GM15510 (cell line): Measurements from ENCODE around the gene PRLH.

Source experiments
- POLR2A ChIP-seq: IDR thresholded peaks from 3 replicates; pipeline ENCODE4 v1.6.1; 2011; ENCODE audit warnings: borderline replicate concordance; ENCODE audit not compliant: insufficient read length; ENCODE audit errors: extremely low read depth

Gene PRLH

DNA sequence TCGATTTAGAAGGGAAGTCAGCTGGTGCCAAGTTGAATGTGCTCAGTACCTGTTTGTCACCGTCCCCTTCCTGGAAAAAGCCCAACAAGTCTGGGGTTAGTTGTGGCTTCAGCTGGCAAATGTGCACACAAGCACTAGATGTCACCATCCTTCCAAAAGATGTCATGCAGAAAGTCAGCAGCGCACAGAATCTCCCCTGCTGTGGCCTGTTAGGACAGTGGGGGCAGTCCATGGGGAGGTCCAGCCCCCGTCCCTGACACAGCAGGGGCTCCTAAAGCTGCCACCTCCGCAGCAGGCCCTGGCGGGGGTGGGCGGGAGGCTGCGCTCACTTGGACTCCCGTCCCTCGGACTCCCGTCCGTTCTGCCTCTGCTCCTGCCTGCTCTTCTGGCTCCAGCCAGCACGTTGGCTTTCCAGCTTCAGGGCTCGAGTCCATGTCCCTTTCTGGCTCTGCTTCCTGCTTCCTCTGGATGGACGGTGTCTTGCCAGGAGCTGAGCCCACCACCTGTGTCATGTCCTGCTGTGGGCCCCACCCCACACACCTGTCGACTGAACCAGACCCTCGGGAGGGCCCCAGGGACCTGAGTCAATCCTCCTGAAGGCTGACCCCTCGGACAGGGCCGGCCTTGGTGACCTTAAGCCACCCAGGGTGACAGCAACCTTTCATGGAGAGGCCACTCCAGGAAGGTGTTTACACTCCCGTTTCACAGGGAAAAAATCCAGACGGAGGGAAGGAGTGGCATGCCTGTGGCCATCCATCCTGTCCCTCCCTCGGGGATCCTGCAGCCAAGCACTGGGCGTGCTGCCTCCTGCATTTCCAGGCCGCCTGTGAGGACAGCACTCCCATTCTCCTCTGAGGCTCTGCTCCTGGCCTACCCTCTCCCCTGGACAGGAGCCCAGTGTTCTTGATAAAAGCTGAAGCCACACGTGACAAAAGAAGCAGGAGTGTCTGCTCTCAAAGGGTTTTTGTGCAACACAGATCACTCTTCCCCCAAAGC lies 15.7 kb downstream of the PRLH start:
- no peak for TF ChIP-seq POLR2A

DNA sequence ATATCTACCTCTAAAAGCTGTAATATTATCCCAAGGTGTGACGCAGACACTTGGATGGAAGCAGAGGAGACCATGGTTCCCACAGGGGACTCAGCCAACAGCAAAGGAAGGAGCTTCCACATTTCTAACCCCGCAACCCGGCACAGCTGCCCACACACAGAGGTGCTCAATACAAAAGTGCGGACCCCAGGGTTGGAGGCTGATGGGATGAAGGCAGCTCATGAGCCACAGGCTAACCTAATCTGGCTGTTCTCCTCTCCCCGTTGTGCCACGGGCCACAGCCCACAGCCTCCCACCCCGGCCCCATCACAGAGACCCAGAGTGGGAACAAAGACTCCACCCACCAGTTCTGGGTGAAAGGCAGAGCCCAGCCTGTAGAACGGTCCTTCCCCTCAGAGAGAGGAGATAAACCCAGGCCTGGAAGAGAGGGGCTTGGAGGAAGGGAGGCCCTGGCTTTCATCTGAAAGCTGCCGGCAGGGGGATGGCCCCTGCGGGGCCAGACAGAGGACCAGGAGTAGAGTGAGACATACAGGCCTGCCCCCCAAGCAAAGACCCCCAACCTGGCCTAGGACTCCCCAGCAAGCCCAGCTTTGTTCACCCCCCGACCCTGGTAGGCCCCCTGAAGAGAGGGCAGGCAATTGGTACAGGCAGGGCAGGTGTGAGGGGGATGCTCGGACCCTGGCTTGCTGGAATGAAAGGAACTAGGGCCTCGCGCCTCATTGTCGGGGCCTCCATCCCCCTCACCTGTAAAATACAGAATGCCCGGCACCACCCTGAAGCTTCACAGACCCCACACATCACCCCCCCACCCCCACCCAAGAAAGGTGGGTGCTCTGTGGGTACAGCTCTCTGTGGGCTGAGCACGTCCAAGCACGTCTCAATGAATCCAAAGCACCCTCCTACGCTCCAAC lies 17.3 kb downstream of the PRLH start:
- no peak for TF ChIP-seq POLR2A

DNA sequence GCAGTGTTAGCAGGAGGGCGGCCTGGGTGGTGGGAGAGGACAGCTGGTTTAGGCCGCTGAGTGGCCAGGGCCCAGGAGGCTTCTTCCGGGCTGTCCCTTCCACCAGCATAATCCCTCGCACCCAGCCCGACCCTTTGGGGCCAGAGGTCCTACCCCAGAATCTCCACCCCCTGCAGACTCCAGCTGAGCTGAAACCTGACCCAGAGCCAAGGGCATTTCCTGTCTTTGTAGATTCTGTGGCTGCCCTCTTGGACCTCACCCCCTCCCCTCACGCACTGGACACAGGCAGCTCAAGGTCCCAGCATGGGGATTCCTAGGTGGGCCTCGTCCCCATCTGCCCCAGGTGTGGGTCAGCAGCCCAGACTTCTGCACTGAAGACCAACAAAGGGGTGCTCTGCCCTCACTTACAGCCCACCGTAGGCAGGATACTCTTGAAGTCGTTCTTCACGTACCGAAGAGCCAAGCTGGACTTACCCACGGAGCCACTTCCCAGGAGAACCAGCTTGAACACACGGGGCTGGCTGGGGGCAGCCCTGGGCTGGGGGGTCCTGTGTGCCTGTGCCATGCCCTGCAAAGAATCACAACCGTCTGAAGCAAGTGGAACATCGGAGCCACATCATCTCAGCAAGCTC lies 19.3 kb downstream of the PRLH start:
- TF ChIP-seq POLR2A = no peak

DNA sequence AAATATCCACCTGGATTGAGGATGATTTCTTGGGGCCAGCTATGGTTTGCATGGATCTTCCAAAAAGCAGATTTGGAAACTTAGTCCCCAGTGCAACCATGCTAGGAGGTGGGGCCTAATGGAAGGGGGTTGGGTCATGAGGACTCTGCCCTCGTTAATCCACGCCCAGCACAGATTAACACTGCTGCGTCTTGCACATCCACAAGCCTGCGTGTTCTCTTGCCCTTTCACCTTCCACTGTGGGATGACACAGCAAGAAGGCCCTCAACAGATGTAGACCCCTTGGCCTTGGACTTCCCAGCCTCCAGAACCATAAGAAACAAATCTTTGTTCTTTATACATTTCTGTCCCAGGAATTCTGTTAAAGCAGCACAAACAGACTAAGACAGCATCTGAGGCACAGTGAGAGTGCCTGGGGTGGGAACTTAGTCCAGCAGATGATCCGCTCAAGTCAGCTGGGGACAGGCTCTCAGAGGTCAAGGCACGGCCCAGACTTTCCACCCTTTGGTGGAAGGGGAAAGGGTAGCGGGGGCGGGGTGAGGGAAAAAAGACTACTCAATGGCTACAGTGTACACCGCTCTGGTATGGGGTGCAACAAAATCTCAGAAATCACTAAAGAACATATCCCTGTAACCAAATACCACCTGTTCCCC lies 21.8 kb downstream of the PRLH start:
- TF ChIP-seq POLR2A = no peak

DNA sequence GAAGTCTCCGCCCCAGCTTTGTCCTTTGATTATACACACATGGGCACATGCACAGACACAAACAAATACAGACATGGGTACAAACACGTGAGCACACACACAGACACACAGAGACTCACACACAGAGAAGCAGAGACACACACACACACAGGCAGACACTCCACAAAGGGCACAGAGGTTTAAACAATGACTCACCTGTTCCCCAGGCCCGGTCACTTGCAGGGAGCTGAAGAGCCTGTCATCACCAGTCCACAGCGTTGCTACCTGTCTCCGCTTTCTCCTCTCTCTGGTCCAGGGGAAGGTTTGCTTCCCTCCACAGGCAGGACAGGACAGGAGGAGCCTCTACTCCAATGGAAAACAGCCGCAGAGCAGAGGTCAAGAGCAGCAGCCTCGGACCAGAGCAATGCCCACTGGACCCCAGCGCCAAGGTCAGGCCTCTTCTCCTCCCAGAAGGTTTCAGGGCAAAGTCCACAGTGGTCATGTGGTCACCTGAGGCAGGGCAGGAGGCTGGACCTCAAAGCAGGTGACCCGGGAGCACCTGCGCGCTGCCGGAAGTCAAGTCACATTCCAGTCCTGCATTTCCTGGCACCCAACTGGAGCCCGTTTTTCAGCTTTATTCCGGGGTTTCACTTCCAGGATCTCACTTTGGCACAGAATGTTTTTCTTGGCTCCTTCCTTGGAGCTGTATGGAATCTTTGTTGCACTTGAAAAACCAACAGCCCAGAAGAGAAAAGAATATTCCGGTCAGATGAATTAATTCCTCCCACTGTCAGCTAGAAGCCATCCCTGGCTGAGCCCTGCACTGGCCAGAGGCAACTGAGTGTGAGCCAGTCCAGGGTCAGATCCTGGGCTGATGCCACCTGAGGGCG lies 24.1 kb downstream of the PRLH start, which contains the start of gene RAB17:
TSS of gene RAB17 (minus strand) at position 463 of the 869 bp plus-strand sequence. CDS start 4,580 bp downstream, outside the sequence.
- TF ChIP-seq POLR2A = no peak

DNA sequence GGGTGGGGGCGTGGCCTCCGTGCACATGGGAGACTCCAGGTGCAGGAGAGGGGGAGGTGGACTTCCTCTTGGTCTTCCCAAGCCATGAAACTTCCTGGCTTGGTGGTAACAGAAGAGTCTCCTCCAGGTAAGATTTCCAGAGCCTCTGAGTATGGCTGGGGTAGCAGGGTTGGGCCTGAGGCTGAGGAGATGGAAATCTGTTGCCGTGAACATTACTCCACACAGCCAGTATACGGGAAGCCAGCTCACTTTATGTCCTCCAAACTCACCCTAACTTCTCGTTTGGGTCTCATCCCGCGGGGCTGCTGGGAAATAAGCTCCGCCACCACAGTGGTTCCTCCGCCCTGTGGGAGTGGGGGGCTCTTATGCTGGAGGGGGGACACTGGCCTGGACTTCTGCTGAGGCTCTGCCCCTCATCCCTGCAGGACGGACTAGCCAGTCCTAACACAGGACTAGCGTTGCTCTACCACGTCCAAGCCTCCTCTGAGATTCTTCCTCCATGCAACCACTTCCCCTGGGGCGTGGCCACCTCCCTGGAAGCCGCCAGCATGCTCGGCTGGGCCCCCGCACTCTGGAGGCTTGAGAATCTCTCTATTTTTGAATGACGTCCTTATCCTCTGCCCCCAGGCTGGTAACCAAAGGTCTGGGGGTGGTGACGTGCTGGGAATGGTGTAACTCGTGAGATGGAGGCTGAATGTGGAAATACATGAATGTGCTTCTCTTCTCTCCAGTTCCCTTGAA lies 24.9 kb downstream of the PRLH start:
- no peak for TF ChIP-seq POLR2A

DNA sequence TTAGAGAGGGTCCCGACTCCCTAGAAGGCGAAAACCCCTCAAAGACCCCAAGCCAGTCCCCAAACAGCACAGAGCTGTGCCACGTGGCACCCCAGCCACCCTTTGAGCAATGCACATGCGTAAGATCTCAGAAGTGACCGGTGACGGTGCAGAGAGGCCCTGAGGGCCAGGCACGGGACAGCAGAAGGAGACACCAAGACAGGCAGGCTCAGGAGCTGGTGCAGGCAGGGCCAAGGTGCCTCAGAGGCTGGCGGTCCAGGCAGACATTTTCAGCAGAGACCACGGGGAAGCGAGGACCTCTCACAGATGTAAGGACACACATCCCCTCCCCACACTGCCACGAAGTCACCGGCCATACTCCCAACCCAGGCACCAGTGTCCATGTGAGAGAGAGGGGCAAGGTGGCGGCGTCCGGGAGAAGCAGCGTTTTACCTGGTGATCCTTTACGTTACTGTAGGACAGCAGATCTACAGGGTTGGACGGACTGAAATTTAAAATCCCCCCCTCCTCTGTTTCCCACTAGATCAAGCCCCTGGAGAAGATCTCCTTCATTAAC lies 26.1 kb downstream of the PRLH start:
- TF ChIP-seq POLR2A = no peak

DNA sequence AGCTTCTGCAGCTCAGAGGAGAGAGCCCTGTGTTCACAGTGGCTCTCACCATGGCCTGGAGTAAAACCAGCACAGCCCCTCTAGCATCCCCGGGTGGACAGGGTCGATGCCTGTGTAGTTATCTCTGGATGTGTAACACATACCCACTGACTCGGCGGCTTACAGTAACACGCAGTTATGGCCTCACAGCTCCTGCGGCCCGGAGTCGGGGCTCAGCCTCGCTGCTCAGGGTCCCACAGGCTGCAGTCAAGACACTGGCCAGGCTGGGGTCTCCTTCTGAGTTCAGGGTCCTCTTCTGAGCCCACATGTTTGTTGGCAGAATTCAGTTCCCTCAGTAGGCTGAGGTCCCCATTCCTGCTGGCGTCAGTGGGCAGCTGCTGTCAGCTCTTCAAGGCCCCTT lies 26.7 kb downstream of the PRLH start:
- TF ChIP-seq POLR2A = no peak

DNA sequence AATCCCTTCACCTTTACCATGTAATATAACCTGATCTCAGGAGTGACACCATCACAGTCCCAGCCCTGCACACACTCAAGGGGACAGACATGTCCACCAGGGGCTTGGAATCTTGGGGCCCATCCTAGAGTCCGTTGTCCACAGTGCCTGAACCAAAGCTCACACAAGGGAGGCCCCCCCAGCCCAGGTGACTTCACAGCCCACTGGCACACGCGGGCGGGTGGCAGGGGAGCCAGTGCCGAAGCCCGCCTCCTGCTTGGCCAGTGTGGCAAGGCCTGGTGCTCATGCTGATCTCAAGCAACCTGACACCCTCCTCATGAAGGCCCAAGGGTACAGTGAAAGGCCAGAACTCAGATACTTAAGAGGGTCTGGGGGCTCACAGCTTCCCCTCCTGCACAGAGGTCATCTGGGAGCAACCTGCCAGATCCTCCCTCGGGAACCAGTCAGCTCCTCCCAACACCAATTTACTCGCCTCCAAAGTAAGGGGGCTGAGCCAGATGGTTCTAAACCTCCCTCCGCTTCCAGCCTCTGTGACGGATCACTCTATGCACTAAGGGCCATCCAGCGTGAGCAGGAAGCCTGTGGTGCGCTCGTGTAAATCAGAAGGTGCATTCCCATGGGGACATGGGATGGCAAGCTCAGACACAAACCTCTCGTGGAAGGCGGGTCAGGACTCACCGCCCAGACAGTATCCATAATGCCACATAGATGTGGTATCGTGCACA lies 27.4 kb downstream of the PRLH start:
- no peak for TF ChIP-seq POLR2A

DNA sequence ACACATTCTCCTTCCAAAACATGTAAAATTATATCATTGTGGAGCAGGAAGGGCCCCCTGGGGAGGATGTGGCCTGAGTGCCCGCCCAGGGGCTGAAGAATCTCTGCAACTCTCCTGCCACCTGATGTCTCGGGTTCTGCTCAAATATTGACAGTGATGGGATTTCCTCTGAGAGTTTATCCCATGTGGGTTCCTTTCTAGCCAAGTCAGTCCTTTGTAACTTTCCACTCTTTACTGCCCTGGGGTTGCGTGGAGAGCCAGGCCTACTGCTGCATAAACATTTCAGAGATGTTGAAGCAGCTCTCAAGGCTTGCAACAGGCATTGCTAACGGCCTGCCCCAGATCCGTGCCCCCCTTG lies 28.1 kb downstream of the PRLH start:
- TF ChIP-seq POLR2A = no peak

DNA sequence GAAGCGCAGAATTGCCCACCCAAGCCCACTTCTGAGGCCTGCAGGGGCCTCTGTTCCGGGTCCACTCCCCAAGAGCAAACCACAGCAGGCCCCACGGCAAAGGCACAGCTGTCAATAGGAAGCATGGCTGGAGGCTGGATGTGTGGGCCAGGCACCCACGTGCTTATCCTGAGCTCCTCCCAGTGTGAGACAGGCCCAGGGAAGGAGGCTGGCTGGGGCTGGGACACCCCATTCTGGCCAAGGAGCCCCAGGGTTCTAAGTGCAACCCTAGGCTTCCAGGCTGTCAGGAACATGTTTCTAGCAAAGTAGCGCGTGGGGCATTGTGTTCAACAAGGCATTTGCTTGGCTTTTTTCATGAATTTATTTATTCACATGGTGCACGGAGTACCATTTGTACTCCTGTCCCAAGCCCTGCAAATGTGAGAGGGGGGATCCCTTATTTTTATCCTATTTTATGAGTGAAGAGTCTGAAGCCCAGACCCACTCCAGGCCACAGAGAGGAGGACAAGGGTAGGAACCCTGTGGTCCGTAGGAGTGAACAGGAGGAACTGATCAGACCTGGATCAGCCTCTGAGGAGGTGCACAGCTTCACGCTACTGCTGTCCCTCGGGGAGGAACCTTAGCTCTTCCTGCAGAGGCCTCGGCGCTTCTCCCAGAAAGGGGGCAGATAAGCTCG lies 30.3 kb downstream of the PRLH start:
- no peak for TF ChIP-seq POLR2A
